T47D (cell line): ENCODE results near the gene GALNTL6.
A peak's percentile ranks its signal among the peaks of the same experiment; 100 is the strongest.

ENCODE experiments used
- DNase-seq, 2 experiments: peaks; one replicate each; pipeline versions ENCODE4 v3.0.0 to v3.0.0-alpha.2; 2011 to 2012; ENCODE audit warnings: low read depth in 1 of 2, low spot score in 1 of 2
- JUND ChIP-seq: IDR thresholded peaks from 2 replicates; pipeline ENCODE4 v1.6.1; 2012; ENCODE audit warnings: low read depth
- in situ Hi-C: cut with HindIII; loops from 2 replicates; pipeline ENCODE4 v1.10.0; 2016; ENCODE audit warnings: low sequenced_read_pairs, low pct_unique_long_range_greater_than_20kb

GALNTL6 gene

GRCh38 chr4:172348426-172348825 is 535.2 kb downstream of the GALNTL6 start:
- no peak for TF ChIP-seq JUND
- in situ Hi-C loops: no loop called here
- DNase-seq: no peak

- DNase-seq: no peak
- TF ChIP-seq JUND: no peak
- in situ Hi-C loops: no loop called here
Observed at GRCh38 chr4:172352356-172352755, 539.2 kb downstream of the GALNTL6 start.

- no peak for DNase-seq
Observed at GRCh38 chr4:172356016-172356415, 542.8 kb downstream of the GALNTL6 start.

GRCh38 chr4:172357006-172357540 is 543.9 kb downstream of the GALNTL6 start:
- DNase-seq: no peak
- in situ Hi-C loops: no loop called here
- no peak for TF ChIP-seq JUND

More at GRCh38 chr4:172356016-172356415, 542.8 kb downstream of the GALNTL6 start:
- in situ Hi-C loops: no loop called here
- TF ChIP-seq JUND: no peak

- in situ Hi-C loops: no loop called here
- DNase-seq: no peak
- no peak for TF ChIP-seq JUND
Observed at GRCh38 chr4:172362569-172362968, 549.4 kb downstream of the GALNTL6 start.

- in situ Hi-C loops: no loop called here
- no peak for DNase-seq
- TF ChIP-seq JUND: no peak
Observed at GRCh38 chr4:172369471-172369959, 556.3 kb downstream of the GALNTL6 start.

GRCh38 chr4:172377486-172378140 is 564.4 kb downstream of the GALNTL6 start:
- DNase-seq: no peak
- TF ChIP-seq JUND: no peak
- in situ Hi-C loops: no loop called here

- in situ Hi-C loops: no loop called here
- no peak for TF ChIP-seq JUND
- no peak for DNase-seq
Observed at GRCh38 chr4:172379834-172380233, 566.6 kb downstream of the GALNTL6 start.

GRCh38 chr4:172390331-172390730 is 577.1 kb downstream of the GALNTL6 start:
- no peak for DNase-seq
- in situ Hi-C loops: no loop called here
- TF ChIP-seq JUND: no peak

- TF ChIP-seq JUND: no peak
- peak in 1 of 2 experiments; percentile 30 for DNase-seq
- in situ Hi-C loops: no loop called here
Observed at GRCh38 chr4:172392741-172393140, 579.5 kb downstream of the GALNTL6 start.

GRCh38 chr4:172393220-172393619 is 580.0 kb downstream of the GALNTL6 start:
- peak in 1 of 2 experiments; percentile 42 for DNase-seq
- in situ Hi-C loops: no loop called here
- no peak for TF ChIP-seq JUND

GRCh38 chr4:172404676-172405075 is 591.5 kb downstream of the GALNTL6 start:
- DNase-seq: no peak
- in situ Hi-C loops: no loop called here
- TF ChIP-seq JUND: no peak

GRCh38 chr4:172410363-172410762 is 597.2 kb downstream of the GALNTL6 start:
- DNase-seq: peak in 1 of 2 experiments; percentile 2
- TF ChIP-seq JUND: no peak
- in situ Hi-C loops: no loop called here
